HepG2 (cell line): ENCODE measurements around the gene TRMU. TPM values are rescaled to one million over a fixed set of nuclear protein-coding genes. Genes with fewer than 3 reads are reported as not detected.

ENCODE experiments used
- FOSL2 ChIP-seq: sonication (generic); formaldehyde crosslinking; IDR thresholded peaks from 2 replicates; pipeline ENCODE4 v1.4.0; 2020; ENCODE audit warnings: missing genetic modification reagents
- RBM22 ChIP-seq: fragments of 200-400 bp; formaldehyde crosslinking; optimal IDR thresholded peaks from 2 replicates; pipeline ENCODE3; 2017; ENCODE audit warnings: mild to moderate bottlenecking, low read length, moderate library complexity
- ZNF331 ChIP-seq: sonication (generic); formaldehyde crosslinking; IDR thresholded peaks from 2 replicates; pipeline ENCODE4 v1.4.0; 2020; ENCODE audit warnings: missing genetic modification reagents
- ZNF333 ChIP-seq: sonication (generic); formaldehyde crosslinking; IDR thresholded peaks from 2 replicates; pipeline ENCODE4 v1.4.0; 2020; ENCODE audit warnings: mild to moderate bottlenecking, missing genetic modification reagents, borderline replicate concordance
- ZNF501 ChIP-seq: sonication (generic); formaldehyde crosslinking; IDR thresholded peaks from 2 replicates; pipeline ENCODE4 v1.5.1; 2020; ENCODE audit warnings: mild to moderate bottlenecking, moderate library complexity, missing genetic modification reagents
- ZNF503 ChIP-seq: sonication (generic); formaldehyde crosslinking; IDR thresholded peaks from 2 replicates; pipeline ENCODE4 v1.4.0; 2020; ENCODE audit warnings: missing genetic modification reagents
- ZNF570 ChIP-seq: sonication (generic); formaldehyde crosslinking; IDR thresholded peaks from 2 replicates; pipeline ENCODE4 v1.4.0; 2020; ENCODE audit warnings: mild to moderate bottlenecking, missing genetic modification reagents, borderline replicate concordance
- polyA plus RNA-seq, 8 experiments: library from polyadenylated mRNA; depleted of rRNA in 3 of 8; stranded (reverse) in 7 of 8; unstranded in 1 of 8; fragments of >200 nt; fragmentation: Illumina TruSeq in 4 of 8; extraction: Trizol in 4 of 8; gene quantifications; 2 replicates each; pipeline versions ENCODE4 v1.2.1 to v1.2.3, GENCODE V29; 2011 to 2016; ENCODE audit warnings: low read depth in 4 of 8, missing spikeins in 1 of 8, mixed read lengths in 1 of 8; ENCODE audit not compliant: insufficient read depth in 1 of 8
- total RNA-seq, 5 experiments: library from RNA; depleted of rRNA; stranded (reverse); fragments of >200 nt; fragmentation: Illumina TruSeq; extraction: Trizol; gene quantifications; 2 replicates each; pipeline ENCODE4 v1.2.3, GENCODE V29; 2016; ENCODE audit warnings: low read depth in 1 of 5
- TF ChIP-seq, protein P1 (sequence below): sonication (generic); formaldehyde crosslinking; IDR thresholded peaks from 2 replicates; pipeline ENCODE4 v1.5.1; 2020; ENCODE audit warnings: missing genetic modification reagents, mild to moderate bottlenecking, borderline replicate concordance

Gene TRMU
- total and polyA plus RNA-seq, 2 of the 13 experiments (the other 11 are each of a cell fraction or from before 2014, with no cell fraction given): 31.0 to 50.2 TPM

DNA sequence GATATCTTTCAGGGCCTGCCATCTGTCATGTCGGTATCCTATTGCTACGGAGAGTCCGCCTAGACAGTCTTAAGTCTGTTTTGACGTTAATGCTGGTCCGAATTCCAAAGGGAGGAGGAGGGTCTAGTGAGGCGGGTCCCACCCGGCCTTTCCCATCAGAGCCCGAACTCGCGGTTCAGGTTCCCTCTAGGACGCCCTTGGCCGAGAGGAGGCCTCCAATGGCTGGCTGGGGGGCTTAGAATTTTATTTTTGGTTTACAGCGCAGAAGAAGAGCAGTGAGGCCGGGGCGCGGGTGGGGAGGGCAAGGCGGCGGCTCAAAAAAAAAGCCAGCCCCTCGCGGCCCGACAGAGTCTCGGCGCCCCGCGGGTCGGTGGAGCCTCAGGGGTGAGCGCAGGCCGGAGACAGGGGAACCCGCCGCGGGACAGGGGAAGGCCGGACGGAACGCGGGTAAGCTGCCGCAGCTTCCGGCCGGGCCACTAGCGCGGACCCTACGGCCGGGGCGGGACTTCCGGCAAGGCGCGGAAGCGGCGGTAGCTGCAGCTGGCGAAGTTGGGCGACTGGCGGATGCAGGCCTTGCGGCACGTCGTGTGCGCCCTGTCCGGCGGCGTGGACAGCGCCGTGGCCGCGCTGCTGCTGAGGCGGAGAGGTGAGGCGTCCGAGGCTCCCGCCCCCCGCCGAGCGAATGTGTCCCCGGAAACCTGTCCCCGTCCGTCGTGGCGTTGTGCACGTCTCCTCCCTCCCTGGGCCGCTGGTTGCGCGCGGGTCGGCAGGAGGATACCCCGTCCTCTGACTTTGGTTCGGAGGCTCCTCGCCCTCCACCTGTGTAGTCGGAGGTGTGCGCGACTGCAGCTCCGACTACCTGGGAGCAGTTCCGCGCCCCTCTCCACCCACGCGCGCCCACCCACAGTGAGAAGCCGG is at the start of gene TRMU (continued):
- TF ChIP-seq ZNF503 (CRISPR knock-in tag) (peak; percentile 80), ZNF333 (0 out of 2 replicates have a peak, but pooled peaks have one; percentile 58), ZNF570 (CRISPR knock-in tag) (no peak), RBM22 (no peak), ZNF331 (CRISPR knock-in tag) (peak; percentile 92), ZNF501 (CRISPR knock-in tag) (peak; percentile 55; the same call in 1 of the 2 replicates), FOSL2 (peak; percentile 46)
- TF ChIP-seq, protein P1, sequence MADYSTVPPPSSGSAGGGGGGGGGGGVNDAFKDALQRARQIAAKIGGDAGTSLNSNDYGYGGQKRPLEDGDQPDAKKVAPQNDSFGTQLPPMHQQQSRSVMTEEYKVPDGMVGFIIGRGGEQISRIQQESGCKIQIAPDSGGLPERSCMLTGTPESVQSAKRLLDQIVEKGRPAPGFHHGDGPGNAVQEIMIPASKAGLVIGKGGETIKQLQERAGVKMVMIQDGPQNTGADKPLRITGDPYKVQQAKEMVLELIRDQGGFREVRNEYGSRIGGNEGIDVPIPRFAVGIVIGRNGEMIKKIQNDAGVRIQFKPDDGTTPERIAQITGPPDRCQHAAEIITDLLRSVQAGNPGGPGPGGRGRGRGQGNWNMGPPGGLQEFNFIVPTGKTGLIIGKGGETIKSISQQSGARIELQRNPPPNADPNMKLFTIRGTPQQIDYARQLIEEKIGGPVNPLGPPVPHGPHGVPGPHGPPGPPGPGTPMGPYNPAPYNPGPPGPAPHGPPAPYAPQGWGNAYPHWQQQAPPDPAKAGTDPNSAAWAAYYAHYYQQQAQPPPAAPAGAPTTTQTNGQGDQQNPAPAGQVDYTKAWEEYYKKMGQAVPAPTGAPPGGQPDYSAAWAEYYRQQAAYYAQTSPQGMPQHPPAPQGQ: no peak
